ENCODE results near the gene STEAP1B. TPM values are rescaled to one million over a fixed set of nuclear protein-coding genes. Genes with fewer than 3 reads are reported as not detected.

STEAP1B gene
- polyA plus RNA-seq, 3 donors: 0.16 TPM; not detected in 2

DNA sequence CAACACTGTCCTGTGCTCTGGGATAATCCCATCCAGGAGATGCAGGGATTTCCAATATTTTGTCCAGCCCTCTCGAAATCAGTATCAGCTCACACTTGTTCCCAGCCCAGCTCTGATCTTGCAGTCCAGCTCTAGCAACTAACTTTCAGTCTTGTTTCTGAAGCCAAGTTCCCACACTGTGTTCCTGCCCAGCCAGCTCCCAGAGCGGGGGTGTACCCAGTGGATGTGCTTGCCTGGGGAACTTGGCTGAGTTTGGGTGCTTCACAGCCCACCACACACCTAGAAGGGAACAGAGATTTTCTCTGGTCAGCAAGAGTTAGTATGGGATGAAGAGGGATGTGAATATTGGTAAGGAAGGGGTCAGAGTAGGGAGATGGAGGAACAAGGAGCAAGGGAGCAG, 85.6 kb downstream of the STEAP1B start:
- no peak for DNase-seq
- Histone ChIP-seq H3K4me1 (ENCODE audit: control insufficient read depth in 1 of 2, insufficient read depth in 2 of 2, low read length in 2 of 2) (no peaks in the 10 kb centered on the region), H3K27me3 (ENCODE audit: control insufficient read depth in 2 of 2, insufficient read depth in 2 of 2, low read length in 2 of 2) (no peaks in the 10 kb centered on the region), H3K79me2 (ENCODE audit: insufficient read depth, low read length) (no peaks in the 10 kb centered on the region), H3K9ac (ENCODE audit: insufficient read depth, low read length, poor library complexity, severe bottlenecking) (no peak overlapping the region), H3K36me3 (replicated peaks in 1 of 2; ENCODE audit: control insufficient read depth in 1 of 2, insufficient read depth in 2 of 2, low read length in 2 of 2) (no peaks in the 10 kb centered on the region), H3K4me2 (replicated peaks; ENCODE audit: extremely low read depth, low read length, poor library complexity, severe bottlenecking) (no peak overlapping the region), H3K9me3 (replicated peaks in 1 of 2; ENCODE audit: control insufficient read depth in 1 of 2, insufficient read depth in 1 of 2, low read length in 2 of 2) (no peaks in the 10 kb centered on the region), H3K4me3 (replicated peaks in 1 of 3; ENCODE audit: low read depth in 2 of 3, low read length in 3 of 3) (no peak overlapping the region), H2AFZ (ENCODE audit: insufficient read depth, low read depth, low read length, poor library complexity, severe bottlenecking) (no peak overlapping the region), H4K20me1 (ENCODE audit: insufficient read depth, low read length) (no peaks in the 10 kb centered on the region), H3K27ac (ENCODE audit: low read depth in 1 of 2, low read length in 2 of 2) (no peak overlapping the region)
- intact Hi-C loops (cut with micrococcal nuclease): no loop called here
- H3K27ac Mint-ChIP-seq: no peak overlapping the region
- no peak overlapping the region for H3K4me3 Mint-ChIP-seq
- no peak for TF ChIP-seq CTCF (IDR thresholded peaks at IDR 0.05)
- H3K9me3 Mint-ChIP-seq: peaks cover 0 to 4% (median 0%) of the 10 kb centered on the region in 7 donors
- no peaks in the 10 kb centered on the region for H3K36me3 Mint-ChIP-seq
- no peaks in the 10 kb centered on the region for H3K4me1 Mint-ChIP-seq
- H3K27me3 Mint-ChIP-seq (ENCODE audit: low read depth in 3 of 3): peaks cover 0 to 7% (median 2%) of the 10 kb centered on the region in 3 donors
- WGBS (ENCODE audit: insufficient coverage): no CpG with 5 or more reads among the region's 2 CpGs

DNA sequence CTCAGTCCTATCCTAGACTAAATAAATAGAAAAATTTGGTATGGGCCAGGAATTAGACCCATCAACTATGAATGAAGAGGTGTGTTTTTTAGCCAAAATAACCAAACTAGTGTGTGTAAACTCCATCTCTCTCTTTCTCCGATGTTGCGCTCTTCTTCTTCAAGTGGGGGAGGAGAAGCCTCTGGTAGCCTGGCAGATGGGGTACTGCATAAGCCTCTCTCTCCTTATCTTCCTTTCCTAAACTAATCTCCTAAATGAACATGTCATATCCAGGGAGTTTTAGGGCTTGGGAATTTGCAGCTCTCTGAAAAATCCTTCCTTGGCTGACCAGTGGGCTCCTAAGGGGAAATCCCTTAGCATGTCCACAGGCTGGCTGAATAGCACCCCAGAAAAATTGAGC, 86.8 kb downstream of the STEAP1B start:
- H3K4me2 ChIP-seq (replicated peaks; ENCODE audit: extremely low read depth, low read length, poor library complexity, severe bottlenecking): no peak overlapping the region
- no peak overlapping the region for H3K27ac ChIP-seq (ENCODE audit: low read depth in 1 of 2, low read length in 2 of 2)
- intact Hi-C loops (cut with micrococcal nuclease): no loop called here
- H3K4me1 ChIP-seq (ENCODE audit: control insufficient read depth in 1 of 2, insufficient read depth in 2 of 2, low read length in 2 of 2): no peaks in the 10 kb centered on the region
- H3K36me3 ChIP-seq (replicated peaks in 1 of 2; ENCODE audit: control insufficient read depth in 1 of 2, insufficient read depth in 2 of 2, low read length in 2 of 2): no peaks in the 10 kb centered on the region
- H3K9ac ChIP-seq (ENCODE audit: insufficient read depth, low read length, poor library complexity, severe bottlenecking): no peak overlapping the region
- DNase-seq: no peak
- Mint-ChIP-seq H3K4me3 (no peak overlapping the region), H3K36me3 (no peaks in the 10 kb centered on the region), H3K9me3 (peaks cover 0 to 4% (median 0%) of the 10 kb centered on the region in 7 donors), H3K27ac (no peak overlapping the region), H3K4me1 (no peaks in the 10 kb centered on the region), H3K27me3 (ENCODE audit: low read depth in 3 of 3) (peaks cover 0 to 7% (median 2%) of the 10 kb centered on the region in 3 donors)
- no peak overlapping the region for H3K4me3 ChIP-seq (replicated peaks in 1 of 3; ENCODE audit: low read depth in 2 of 3, low read length in 3 of 3)
- no peaks in the 10 kb centered on the region for H3K79me2 ChIP-seq (ENCODE audit: insufficient read depth, low read length)
- H3K27me3 ChIP-seq (ENCODE audit: control insufficient read depth in 2 of 2, insufficient read depth in 2 of 2, low read length in 2 of 2): no peaks in the 10 kb centered on the region
- no peak for TF ChIP-seq CTCF (IDR thresholded peaks at IDR 0.05)
- no peak overlapping the region for H2AFZ ChIP-seq (ENCODE audit: insufficient read depth, low read depth, low read length, poor library complexity, severe bottlenecking)
- no peaks in the 10 kb centered on the region for H4K20me1 ChIP-seq (ENCODE audit: insufficient read depth, low read length)
- H3K9me3 ChIP-seq (replicated peaks in 1 of 2; ENCODE audit: control insufficient read depth in 1 of 2, insufficient read depth in 1 of 2, low read length in 2 of 2): no peaks in the 10 kb centered on the region
- no CpG with 5 or more reads among the region's 2 CpGs for WGBS (ENCODE audit: insufficient coverage)
